AG04449 (cell line): Measurements from ENCODE around the gene DENND1A.

Experiments used
- CTCF ChIA-PET: fragments of 350-600 bp; formaldehyde crosslinking; extraction: SDS; loops from one replicate; lab custom pipeline; 2021; ENCODE audit warnings: antibody characterized with exemption; lab: Yijun Ruan, JAX
- POLR2A ChIA-PET: fragments of 400-600, 350-600 bp; formaldehyde crosslinking; extraction: SDS; loops from one replicate; lab custom pipeline; 2020; ENCODE audit warnings: antibody characterized with exemption, inconsistent platforms; lab: Yijun Ruan, JAX
- DNase-seq: peaks from one replicate; pipeline ENCODE4 v3.0.0-alpha.2; 2010; ENCODE audit warnings: low read depth, low spot score
- H3K4me3 ChIP-seq: 2 replicates; pipeline ENCODE4 v1.5.1; 2011; ENCODE audit warnings: low read depth, mild to moderate bottlenecking, control low read depth, low read length
- TF ChIP-seq, protein P1 (sequence below): IDR thresholded peaks from one replicate; pipeline ENCODE4 v1.5.1; 2011; ENCODE audit warnings: mild to moderate bottlenecking, moderate library complexity, low read length, control low read depth, inconsistent platforms; ENCODE audit not compliant: insufficient read depth; ENCODE audit errors: missing control alignments

Gene DENND1A

GRCh38 chr9:123500336-123500735, 429.6 kb downstream of the DENND1A start:
- POLR2A ChIA-PET: no interaction called here
- no peak overlapping the region for H3K4me3 ChIP-seq
- TF ChIP-seq, protein P1, sequence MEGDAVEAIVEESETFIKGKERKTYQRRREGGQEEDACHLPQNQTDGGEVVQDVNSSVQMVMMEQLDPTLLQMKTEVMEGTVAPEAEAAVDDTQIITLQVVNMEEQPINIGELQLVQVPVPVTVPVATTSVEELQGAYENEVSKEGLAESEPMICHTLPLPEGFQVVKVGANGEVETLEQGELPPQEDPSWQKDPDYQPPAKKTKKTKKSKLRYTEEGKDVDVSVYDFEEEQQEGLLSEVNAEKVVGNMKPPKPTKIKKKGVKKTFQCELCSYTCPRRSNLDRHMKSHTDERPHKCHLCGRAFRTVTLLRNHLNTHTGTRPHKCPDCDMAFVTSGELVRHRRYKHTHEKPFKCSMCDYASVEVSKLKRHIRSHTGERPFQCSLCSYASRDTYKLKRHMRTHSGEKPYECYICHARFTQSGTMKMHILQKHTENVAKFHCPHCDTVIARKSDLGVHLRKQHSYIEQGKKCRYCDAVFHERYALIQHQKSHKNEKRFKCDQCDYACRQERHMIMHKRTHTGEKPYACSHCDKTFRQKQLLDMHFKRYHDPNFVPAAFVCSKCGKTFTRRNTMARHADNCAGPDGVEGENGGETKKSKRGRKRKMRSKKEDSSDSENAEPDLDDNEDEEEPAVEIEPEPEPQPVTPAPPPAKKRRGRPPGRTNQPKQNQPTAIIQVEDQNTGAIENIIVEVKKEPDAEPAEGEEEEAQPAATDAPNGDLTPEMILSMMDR: no peak
- DNase-seq: no peak
- CTCF ChIA-PET: no interaction called here

DNA sequence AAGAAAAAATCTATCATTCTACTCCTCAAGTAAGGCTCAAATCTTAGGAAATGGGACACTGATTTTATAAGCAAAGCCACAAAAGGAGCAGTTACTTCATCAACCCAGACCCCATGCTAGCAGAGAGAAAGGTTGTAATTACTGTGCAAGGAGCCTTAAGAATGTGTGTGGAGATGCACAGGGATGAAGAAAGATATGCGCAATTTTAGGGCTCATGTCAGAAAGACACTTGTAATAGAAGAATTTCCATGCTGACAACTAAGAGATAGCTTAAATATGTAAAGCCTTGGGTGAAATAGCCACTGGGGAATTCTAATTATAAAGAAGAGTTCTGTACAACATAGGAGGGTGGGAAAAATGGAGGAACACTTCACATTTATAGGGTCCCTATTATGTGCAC, 432.1 kb downstream of the DENND1A start:
- ChIA-PET POLR2A (no interaction called here), CTCF (no interaction called here)
- TF ChIP-seq, protein P1: no peak
- no peak for DNase-seq
- no peak overlapping the region for H3K4me3 ChIP-seq

DNA sequence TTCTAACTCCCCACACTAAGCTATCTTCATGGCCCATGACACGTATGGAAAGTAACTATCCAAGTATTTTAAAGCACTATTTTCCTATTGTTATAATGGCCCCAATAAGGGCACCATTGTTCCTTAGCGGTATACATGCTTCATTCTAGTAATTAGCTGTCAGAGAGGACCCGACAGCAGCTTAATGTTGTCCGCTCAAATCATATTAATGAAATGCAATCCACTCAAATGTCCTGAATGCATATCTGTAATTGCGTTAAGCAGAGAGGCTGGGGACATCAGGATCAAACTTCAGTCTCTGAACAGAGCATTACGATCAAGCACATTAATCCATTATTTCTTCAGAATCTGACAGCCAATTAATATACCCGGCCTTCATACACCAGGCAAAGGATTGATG, 434.2 kb downstream of the DENND1A start:
- no peak for DNase-seq
- TF ChIP-seq, protein P1: no peak

DNA sequence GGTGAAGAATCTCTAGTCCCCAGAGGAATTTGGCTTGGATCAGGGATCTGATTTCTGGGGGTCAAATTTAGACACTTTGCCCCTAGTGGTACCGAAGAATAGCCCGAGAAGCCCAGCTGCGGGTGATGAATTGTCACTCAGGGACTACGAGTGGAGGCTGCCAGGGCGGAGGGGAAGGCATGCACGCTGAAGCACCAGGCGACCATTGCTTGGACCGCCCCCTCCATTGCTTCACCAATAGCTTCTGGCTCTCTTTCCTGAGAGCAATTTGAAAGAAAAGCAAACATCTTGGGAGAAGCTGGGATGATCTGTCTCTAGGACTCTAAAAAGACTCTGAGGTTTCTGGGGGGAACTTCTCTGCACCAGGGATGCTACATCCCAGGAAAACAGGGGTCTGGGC, 436.3 kb downstream of the DENND1A start:
- TF ChIP-seq, protein P1: no peak
- no peak for DNase-seq
- CTCF ChIA-PET: no interaction called here
- POLR2A ChIA-PET: no interaction called here
- no peak overlapping the region for H3K4me3 ChIP-seq

More for the DNA sequence above, 434.2 kb downstream of the DENND1A start:
- H3K4me3 ChIP-seq: no peak overlapping the region
- ChIA-PET CTCF (interaction anchor here (0.8 kb wide), 1 partner anchor 45 kb away, joined by 3 read pairs; no protein-coding TSS in a partner anchor), POLR2A (no interaction called here)

GRCh38 chr9:123490688-123491087, 439.2 kb downstream of the DENND1A start:
- ChIA-PET CTCF (no interaction called here), POLR2A (no interaction called here)
- DNase-seq: no peak
- TF ChIP-seq, protein P1: no peak
- no peak overlapping the region for H3K4me3 ChIP-seq

GRCh38 chr9:123488722-123489321, 441.1 kb downstream of the DENND1A start:
- TF ChIP-seq, protein P1: no peak
- DNase-seq: no peak
- CTCF ChIA-PET: no interaction called here
- H3K4me3 ChIP-seq: no peak overlapping the region
- POLR2A ChIA-PET: no interaction called here
